Stimulated activated CD8-positive, alpha-beta memory T cell treated with anti-CD3 and anti-CD28 coated beads, Interleukin-12 subunit alpha, Interleukin-12 subunit beta, amount 100 ng/mL, for 4 hours (primary cell): Measurements from ENCODE around the gene PCDHGB6.
"Not testable (repeated sequence)": the region's sequence is repeated elsewhere in the genome, so short reads cannot be mapped to it uniquely, and the experiment has no call there.

Source experiments
- DNase-seq: peaks from one replicate; pipeline ENCODE4 v3.0.0-alpha.2; 2020; ENCODE audit warnings: low read depth

The PCDHGB6 gene

GRCh38 chr5:141419074-141419880 is 11.5 kb downstream of the PCDHGB6 start:
- DNase-seq, result no peak

GRCh38 chr5:141420855-141421488 is 13.2 kb downstream of the PCDHGB6 start, which contains the start of gene PCDHGA11:
TSS of gene PCDHGA11 (plus strand) at chr5:141421051. CDS start at chr5:141421228, 177 bp downstream.
- DNase-seq, result no peak

DNA sequence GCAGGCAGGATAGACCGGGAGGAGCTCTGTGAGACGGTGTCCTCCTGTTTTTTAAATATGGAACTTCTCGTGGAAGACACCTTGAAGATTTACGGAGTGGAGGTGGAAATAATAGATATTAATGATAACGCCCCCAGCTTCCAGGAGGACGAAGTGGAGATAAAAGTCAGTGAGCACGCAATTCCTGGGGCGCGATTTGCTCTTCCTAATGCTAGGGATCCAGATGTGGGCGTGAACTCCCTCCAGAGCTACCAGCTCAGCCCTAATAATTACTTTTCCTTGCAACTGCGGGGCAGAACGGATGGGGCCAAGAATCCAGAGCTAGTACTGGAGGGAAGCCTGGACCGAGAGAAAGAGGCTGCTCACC is 13.7 kb downstream of the PCDHGB6 start:
- DNase-seq, result no peak

DNA sequence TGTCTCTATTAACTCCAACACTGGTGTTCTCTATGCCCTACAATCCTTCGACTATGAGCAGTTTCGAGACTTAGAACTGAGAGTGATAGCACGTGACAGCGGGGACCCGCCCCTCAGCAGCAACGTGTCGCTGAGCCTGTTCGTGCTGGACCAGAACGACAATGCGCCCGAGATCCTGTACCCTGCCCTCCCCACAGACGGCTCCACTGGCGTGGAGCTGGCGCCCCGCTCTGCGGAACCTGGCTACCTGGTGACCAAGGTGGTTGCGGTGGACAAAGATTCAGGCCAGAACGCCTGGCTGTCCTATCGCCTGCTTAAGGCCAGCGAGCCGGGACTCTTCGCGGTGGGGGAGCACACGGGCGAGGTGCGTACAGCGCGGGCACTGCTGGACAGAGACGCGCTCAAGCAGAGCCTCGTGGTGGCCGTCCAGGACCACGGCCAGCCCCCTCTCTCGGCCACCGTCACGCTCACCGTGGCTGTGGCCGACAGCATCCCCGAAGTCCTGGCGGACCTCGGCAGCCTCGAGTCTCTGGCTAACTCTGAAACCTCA is 15.0 kb downstream of the PCDHGB6 start:
- DNase-seq, result no peak

- DNase-seq, result no peak
Measured at GRCh38 chr5:141427783-141428426, 20.1 kb downstream of the PCDHGB6 start.

- no peak for DNase-seq
Measured at GRCh38 chr5:141430332-141431113, 22.7 kb downstream of the PCDHGB6 start, which contains the start of gene PCDHGA12. TSS of gene PCDHGA12 (plus strand) at chr5:141430507. CDS start at chr5:141430760, 253 bp downstream.

DNA sequence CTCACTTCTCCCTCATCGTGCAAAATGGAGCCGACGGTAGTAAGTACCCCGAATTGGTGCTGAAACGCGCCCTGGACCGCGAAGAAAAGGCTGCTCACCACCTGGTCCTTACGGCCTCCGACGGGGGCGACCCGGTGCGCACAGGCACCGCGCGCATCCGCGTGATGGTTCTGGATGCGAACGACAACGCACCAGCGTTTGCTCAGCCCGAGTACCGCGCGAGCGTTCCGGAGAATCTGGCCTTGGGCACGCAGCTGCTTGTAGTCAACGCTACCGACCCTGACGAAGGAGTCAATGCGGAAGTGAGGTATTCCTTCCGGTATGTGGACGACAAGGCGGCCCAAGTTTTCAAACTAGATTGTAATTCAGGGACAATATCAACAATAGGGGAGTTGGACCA is 23.5 kb downstream of the PCDHGB6 start:
- no peak for DNase-seq

GRCh38 chr5:141432308-141432707 is 24.5 kb downstream of the PCDHGB6 start:
- DNase-seq, result not testable (repeated sequence)

DNA sequence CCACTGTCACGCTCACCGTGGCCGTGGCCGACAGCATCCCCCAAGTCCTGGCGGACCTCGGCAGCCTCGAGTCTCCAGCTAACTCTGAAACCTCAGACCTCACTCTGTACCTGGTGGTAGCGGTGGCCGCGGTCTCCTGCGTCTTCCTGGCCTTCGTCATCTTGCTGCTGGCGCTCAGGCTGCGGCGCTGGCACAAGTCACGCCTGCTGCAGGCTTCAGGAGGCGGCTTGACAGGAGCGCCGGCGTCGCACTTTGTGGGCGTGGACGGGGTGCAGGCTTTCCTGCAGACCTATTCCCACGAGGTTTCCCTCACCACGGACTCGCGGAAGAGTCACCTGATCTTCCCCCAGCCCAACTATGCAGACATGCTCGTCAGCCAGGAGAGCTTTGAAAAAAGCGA is 24.9 kb downstream of the PCDHGB6 start:
- not testable (repeated sequence) for DNase-seq

- DNase-seq, result no peak
Measured at GRCh38 chr5:141434006-141434405, 26.2 kb downstream of the PCDHGB6 start.

GRCh38 chr5:141437221-141437620 is 29.4 kb downstream of the PCDHGB6 start:
- DNase-seq, result no peak

DNA sequence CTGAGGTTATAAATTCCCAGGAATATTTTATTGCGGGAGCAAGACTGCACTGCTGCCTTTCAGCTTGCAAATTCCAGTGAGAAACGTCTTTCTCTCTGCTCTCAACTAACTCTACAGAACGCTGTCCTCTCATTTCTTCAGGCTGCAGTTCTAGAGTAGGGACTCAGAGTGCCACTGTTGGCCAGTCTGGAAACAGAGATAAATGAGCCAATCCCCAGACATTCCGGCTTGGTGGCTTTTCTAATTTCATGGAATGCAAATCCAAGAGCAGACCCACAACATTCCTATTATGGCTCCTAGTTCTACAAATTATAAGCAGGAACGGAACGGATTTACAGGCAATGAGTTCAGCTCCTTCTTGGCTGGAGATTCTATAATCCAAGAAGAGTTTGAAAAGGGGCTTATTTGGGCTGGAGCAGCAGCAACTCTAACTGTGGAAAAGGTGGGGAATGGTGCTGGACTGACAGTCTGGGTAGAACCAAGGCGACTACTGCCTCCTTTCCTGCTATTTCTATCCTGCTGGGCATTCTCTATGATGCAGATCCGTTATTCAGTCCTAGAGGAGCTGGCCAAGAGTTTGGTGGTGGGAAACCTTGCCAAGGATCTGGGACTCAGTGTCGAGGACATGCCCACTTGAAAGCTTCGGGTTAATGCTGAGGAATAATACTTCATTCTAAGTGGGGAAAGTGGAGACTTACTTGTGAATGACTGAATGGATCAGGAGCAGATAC is 31.8 kb downstream of the PCDHGB6 start:
- DNase-seq, result no peak

DNA sequence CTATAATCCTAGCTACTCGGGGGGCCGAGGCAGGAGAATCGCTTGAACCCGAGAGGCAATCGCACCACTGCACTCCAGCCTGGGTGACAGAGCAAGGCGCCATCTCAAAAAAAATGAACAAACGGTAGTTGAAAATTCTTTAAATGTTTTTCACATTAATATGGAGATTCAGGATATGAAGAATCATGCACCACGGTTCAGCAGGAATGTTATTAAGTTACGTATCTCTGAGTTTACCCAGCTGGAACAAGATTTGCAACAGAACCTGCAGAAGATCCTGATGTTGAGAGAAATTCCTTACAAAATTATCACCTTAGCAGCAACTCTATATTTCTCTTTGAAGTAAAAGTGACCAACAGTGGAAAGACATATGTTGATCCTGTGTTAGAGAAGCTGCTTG is 32.5 kb downstream of the PCDHGB6 start:
- no peak for DNase-seq

- no peak for DNase-seq
Measured at GRCh38 chr5:141441571-141442170, 33.9 kb downstream of the PCDHGB6 start.
